Left renal cortex interstitium (tissue), 4 donors: ENCODE data around the gene GSC2. TPM values are rescaled to one million over a fixed set of nuclear protein-coding genes. Genes with fewer than 3 reads are reported as not detected.
A peak's percentile ranks its signal among the peaks of the same experiment; 100 is the strongest.

Experiments
- DNase-seq, 4 donors: peaks; one replicate each; pipeline ENCODE4 v3.0.0-alpha.2; 2013; ENCODE audit warnings: low read depth in 4 of 4, low spot score in 2 of 4, missing footprints in 1 of 4
- polyA plus RNA-seq, 4 donors: library from polyadenylated mRNA; unstranded; fragments of 120-200 nt; gene quantifications; one replicate each; pipeline ENCODE4 v1.2.1, GENCODE V29; 2013; ENCODE audit not compliant: insufficient read length in 4 of 4

GSC2 gene
- polyA plus RNA-seq, 4 donors = not detected

GRCh38 chr22:19122752-19123492 lies 27.2 kb downstream of the GSC2 start:
- no peak for DNase-seq

DNA sequence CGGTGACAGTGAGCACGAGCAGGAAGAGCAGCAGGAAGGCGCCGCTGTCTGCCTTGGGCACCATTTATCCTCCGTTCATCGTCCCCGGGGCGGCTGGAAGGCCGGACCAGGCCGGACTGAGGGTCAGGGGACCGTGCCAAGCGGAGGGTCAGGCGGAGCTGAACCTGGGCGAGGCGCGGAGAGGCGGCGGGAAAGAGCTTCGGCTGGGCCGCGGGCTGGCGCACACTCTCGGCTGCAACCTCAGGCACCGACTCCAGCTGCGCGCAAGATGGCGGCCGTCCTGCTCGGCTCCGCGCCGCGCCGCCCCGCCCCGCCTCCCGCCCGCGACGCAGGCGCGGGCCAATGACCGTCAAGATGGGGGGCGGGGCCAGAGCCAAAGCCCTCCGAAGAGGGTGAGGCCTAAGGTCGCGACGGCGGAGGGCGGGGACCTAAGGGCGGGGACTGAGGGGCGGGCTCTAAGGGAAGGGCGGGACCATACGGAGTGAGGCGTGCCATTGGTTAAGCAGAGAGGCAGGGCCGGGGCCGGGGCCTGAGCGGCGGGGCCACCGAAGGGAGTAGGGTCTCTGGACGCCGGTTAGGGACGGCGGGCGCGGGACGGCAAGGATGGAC lies 27.8 kb downstream of the GSC2 start, which contains the start of gene DGCR2:
Gene DGCR2, minus strand, starts transcription at position 270 of the 609 bp plus-strand sequence. Its CDS starts 206 bp downstream, at position 64.
- DNase-seq = peak; percentile 78 to 96 (median 89)

DNA sequence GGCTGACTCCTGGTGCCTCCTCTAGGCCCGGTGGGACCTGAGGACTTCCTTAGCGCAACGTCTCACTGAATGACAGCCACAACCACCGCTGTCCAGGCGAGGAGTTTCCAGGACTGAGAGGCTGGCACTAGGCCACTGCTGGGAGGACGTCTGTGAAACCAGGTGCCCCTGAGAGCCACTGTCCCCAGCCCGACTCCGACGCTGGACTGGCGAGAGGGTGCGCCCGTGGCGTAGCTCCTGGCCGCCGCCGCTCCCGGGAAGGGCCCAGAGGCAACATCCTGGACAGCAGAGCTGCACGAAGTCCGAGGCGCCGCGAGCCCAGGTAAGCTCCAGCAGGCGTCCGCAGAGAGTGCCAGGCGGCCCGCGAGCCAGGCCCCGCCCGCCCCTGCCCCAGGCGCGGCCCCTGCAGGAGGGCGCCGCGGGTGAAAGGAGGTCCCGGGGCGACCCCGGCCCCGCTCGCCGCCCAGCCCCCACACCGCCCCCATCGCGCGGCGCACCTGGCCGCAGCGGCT lies 28.4 kb downstream of the GSC2 start:
- DNase-seq = peak in 1 of 4 donors; percentile 18

DNA sequence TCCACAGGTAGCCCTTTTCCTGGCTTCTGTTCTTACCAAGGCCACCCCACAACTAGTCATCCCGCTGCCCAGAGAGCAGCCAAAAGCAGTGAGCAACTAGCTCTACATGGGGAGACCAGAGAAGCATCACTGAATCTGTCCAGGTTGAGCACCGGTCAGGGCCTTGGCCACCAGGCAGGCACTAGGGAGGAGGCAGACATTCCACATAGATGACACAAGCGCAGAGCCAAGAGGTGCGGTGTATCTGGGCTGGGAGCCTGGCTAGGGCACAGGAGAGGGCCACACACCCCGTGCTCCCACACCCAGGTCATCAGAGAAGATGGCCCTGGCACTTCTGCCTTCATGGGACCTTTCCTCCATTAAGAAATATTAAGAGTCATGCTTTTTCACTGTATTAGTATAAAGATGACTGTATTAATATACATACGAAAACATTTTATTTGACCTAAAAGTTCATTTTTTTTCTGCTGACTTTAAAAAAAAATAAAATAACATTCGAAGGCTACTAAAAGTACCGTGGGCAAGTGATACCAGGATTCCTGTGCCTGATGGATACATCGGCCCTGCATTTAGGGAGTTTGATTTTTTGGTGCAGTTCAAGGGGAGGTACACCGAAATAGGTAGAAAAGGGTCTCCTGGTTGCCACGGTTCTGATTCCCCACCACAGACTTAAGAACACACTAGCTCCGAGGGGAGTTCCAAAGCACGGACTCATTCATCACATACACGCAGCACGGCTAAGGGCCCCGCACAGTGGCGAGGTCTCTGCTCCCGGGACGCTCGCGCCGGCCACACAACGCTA lies 29.1 kb downstream of the GSC2 start:
- no peak for DNase-seq

GRCh38 chr22:19119949-19120348 lies 30.1 kb downstream of the GSC2 start:
- DNase-seq = no peak

- no peak for DNase-seq
Measured at GRCh38 chr22:19118329-19118880, 31.7 kb downstream of the GSC2 start.

DNA sequence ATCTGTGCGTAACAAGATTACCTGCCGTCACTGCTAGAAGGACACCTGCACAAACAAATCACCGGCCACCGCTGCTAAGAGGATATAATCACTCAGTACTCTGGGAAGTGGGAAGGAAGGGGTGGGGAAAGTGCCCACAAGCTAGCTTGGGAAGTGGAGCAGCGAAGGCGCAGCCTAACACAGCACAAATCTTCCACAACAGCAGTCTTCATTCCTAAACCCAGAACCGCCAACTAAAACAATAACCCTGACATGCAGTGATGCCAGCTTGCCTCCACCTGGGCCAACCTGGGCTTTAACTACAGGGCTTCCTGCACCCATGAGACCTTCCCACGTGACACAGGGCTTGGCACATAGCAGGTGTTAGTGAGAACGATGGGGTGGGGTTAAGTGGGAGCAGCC lies 33.0 kb downstream of the GSC2 start:
- no peak for DNase-seq

DNA sequence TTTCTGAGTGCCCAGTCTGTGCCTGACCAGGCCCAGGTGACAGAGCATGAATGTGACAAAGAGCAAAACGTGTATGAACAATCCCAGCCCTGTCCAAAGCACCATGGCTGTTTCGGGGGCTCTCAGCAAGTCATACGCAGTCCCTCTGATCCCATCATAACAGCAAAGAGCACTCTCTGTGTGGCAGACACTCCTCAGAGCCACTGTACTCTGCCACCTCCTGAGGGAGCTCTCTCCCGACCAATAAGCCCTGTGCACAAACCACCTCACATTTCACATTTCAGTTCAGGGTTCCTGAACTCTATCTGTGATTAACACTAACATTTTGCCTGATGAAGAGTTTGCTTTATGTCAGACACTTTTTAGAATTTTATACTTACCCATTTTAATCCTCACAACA lies 34.5 kb downstream of the GSC2 start:
- no peak for DNase-seq

DNA sequence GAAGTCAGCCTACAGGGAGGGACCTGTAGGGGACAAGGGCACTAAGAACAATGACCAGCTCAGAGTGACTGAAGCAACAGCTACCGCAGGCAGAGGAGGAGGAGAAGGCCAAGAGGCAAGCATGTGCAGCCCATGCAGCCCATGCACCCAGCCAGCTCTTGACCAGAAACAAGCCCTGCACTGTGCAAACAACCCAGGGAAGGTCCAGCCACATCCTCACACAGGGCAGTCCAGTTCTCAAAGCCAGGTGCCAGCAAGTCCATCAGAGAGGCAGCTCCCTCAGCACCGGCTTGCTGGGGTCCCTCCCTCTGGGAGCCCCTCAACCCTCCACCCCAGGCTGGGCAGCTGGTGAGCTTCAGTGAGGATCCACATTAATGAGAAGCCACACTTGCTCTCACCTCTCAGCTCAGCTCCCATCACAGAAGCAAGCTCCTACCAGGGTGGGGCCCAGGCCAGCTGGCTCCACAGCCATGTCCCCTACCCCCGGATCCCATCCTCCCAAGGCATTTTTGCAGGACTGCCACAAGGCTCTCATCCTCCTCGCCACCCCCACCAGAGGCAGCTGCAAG lies 35.0 kb downstream of the GSC2 start:
- no peak for DNase-seq

DNA sequence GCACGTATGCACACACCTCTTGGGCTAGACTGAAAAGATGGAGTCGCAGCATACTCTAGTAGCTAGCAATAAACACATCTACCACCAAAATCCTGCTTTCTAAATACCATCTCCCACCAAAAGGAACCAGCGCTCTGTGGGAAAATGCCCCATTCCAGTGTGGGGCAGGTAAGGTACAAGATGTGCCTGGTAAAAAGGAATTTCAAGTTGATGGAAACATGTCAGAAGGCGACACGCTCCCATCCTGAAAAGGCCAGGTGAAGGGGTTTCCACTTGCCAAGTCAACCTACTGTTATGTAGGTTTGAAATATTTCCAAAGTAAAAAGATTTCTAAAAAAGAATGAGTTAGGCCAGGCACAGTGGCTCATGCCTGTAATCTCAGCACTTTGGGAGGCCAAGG lies 36.7 kb downstream of the GSC2 start:
- DNase-seq = no peak

DNA sequence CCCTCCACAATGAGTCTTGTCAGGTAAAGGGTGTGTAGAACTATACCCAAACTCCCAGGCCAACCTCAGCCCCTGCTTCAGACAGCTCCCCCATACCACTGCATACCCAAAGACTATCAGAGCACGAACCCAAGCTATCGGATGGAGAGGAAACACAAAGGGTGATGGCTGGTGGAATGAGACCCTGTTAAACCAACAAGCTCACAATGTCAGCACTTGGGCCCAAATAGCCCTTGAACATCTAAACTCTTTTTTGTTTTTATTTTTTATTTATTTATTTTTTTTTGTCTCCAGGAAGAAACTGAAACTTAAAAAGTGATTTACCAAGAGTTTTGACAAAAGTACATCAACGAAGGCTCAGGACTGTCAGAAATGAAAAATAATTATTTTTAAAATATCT lies 38.5 kb downstream of the GSC2 start:
- no peak for DNase-seq

GRCh38 chr22:19111140-19111539 lies 39.0 kb downstream of the GSC2 start:
- no peak for DNase-seq

DNA sequence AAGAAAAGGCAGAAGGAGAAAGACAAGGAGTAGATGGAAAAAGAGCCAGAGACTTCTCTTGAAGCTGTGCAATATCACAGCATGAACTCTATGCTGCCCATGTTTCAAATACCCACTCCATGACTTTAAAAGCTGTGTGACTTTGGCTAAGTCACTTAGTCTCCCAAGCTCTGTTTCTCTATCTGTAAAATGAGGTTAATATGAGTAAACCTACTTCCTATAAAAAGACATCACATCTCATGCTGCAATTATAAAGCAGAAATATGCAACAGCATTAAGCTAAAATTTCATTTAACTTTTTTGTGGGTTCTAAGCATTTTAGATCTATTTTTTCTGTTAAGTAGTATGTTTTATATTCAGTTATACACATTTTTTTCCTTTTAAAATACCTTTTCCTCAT lies 39.4 kb downstream of the GSC2 start:
- no peak for DNase-seq

DNA sequence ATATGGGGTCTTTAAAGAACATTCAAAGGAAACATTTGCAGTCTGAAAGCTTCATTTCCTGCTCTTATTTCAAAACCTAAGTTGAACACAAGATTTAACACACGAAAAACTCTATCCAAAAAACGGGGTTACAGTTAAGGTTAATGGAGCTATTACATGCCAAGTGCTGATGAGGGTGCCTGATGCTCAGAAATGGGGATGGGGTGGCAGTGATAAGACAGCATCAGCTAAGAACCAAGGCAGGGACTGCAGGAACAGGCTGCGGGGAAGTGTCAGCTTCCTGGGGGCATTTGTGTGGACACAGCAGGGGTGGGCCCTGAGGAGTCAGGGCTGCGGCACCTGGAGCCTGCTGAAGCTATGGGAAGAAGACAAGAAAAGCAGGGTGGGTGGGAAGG lies 40.0 kb downstream of the GSC2 start:
- DNase-seq = no peak

DNA sequence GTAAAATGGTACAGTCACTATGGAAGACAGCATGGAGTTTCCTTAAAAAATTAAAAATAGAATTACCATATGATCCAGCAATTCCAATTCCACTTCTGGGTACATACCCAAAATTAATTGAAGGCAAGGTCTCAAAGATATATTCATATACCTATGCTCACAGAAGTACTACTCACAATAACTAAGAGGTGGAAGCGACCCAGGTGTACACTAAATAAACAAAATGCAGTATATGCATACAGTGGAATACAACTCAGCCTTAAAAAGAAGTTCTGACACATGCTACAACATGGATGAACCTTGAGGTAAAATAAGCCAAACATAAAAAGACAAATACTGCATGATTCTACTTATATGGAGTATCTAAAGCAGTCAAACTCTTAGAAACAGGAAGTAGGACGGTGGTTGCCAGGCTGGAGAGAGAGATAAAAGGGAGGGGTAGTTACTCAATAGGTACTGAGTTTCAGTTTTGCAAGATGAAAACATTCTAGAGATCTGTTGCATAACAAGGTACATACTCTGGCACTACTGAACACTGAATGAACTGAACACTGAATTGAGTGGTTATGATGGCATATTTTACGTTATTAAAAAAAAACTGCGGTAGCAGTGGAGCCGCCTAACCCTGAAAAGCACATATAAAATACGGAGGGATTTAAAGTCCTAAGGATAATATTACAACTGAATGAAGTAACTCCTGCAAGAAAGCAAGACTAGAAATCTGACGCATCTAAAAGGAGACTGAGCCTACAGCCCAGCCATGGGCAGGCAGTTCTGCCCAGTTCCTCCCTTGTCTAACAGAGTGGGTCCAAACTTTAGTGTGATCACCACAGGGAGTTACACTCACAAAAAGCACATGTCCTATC lies 40.7 kb downstream of the GSC2 start:
- no peak for DNase-seq

- DNase-seq = no peak
Measured at GRCh38 chr22:19108807-19109197, 41.3 kb downstream of the GSC2 start.

- no peak for DNase-seq
Measured at GRCh38 chr22:19107730-19108074, 42.4 kb downstream of the GSC2 start.

GRCh38 chr22:19106886-19107729 lies 43.0 kb downstream of the GSC2 start:
- DNase-seq = no peak
